ENCODE data around the gene DNMT1. TPM values are rescaled to one million over a fixed set of nuclear protein-coding genes. Genes with fewer than 3 reads are reported as not detected.

Gene DNMT1
- total and polyA plus RNA-seq, 8 donors, result 16.6 to 92.0 (median 44.8) TPM

DNA sequence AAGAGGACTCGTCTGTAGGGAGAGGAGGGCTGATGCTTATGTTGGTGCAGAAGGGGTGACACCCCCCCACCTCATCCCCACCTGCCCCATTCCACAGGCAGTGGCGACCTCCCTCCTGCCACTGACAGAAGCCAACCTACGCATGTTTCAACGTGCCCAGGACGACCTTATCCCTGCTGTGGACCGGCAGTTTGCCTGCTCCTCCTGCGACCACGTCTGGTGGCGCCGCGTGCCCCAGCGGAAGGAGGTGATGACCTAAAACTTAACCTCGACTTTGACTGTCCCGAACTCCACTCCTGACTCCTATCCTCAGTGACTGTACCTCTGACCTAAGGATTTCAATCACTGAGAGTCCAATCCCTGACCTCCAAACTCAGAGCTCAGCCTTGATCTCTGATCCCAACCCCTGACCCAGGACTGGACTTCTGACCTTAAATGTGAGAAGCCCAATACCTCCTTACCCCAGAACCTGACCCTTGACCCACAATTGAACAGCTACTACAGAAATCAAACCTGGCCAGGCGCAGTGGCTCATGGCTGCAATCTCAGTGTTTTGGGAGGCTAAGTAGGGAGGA is 104.9 kb downstream of the DNMT1 start:
- H3K4me3 ChIP-seq, result no peak overlapping the region
- TF ChIP-seq CTCF (IDR thresholded peaks at IDR 0.05) (no peak), POLR2AphosphoS5 (IDR thresholded peaks at IDR 0.05) (no peak), POLR2A (IDR thresholded peaks at IDR 0.05) (no peak), EP300 (IDR thresholded peaks at IDR 0.05) (no peak)
- WGBS, 5 donors, result 75 to 90% (median 85%) methylated on average over 15 of the region's 15 CpGs
- intact Hi-C loops (cut with DNase I; ENCODE audit: low total_unique reads), result no loop called here
- peaks cover 0 to 21% (median 17%) of the 10 kb centered on the region in 4 donors for H3K4me1 ChIP-seq
- H3K27ac ChIP-seq, result no peak overlapping the region
- DNase-seq, result no peak
- H3K36me3 ChIP-seq, result peaks cover 12 to 52% (median 49%) of the 10 kb centered on the region in 4 donors
- H3K27me3 ChIP-seq, result no peaks in the 10 kb centered on the region
- H3K9me3 ChIP-seq, result no peaks in the 10 kb centered on the region

- 90 to 94% (median 91%) methylated on average over 6 of the region's 6 CpGs for WGBS, 5 donors
- intact Hi-C loops (cut with DNase I; ENCODE audit: low total_unique reads), result no loop called here
- Histone ChIP-seq H3K9me3 (no peaks in the 10 kb centered on the region), H3K4me1 (peaks cover 0 to 21% (median 17%) of the 10 kb centered on the region in 4 donors), H3K27me3 (no peaks in the 10 kb centered on the region), H3K27ac (no peak overlapping the region), H3K4me3 (no peak overlapping the region), H3K36me3 (peaks cover 12 to 52% (median 49%) of the 10 kb centered on the region in 4 donors)
- DNase-seq, result no peak
- TF ChIP-seq CTCF (IDR thresholded peaks at IDR 0.05) (no peak), POLR2AphosphoS5 (IDR thresholded peaks at IDR 0.05) (no peak), POLR2A (IDR thresholded peaks at IDR 0.05) (no peak)
Observed at GRCh38 chr19:10088949-10089554, 105.7 kb downstream of the DNMT1 start.

DNA sequence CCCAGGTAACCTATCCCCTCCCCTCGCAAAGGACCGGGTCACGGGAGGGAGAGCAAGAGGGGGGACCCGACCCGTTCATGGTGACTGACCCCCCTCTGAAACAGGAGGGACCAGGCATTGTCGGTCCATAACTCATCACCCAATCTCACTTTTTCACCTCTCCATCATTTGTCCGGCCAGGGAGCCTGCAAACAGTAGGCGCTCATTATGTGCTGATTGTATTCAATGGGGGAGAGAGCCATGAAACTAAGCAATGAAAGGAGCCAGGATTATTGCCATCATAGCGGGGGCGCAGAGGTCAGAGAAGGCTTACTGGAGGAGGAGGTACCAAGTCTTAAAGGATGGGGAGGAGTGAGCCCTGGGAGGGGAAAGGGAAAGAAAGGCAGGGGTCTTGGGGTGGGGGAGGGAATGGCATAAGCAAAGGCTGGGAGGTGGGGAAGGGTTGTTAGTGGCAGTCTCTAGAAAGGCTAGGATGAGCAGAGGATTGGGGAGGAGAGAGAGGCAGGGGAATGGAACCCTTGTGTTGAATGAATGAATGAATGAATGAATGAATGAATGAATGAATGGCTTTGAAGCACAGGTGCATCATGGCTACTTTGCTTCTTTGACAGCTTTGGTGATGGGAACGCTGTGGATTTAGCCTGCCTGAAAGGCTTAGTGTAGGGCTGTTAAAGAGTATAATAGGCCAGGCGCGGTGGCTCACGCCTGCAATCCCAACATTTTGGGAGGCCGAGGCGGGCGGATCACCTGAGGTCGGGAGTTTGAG is 107.3 kb downstream of the DNMT1 start:
- no peak for TF ChIP-seq POLR2A (IDR thresholded peaks at IDR 0.05)
- no peak for TF ChIP-seq CTCF (IDR thresholded peaks at IDR 0.05)
- no peak for TF ChIP-seq POLR2AphosphoS5 (IDR thresholded peaks at IDR 0.05)
- TF ChIP-seq EP300 (IDR thresholded peaks at IDR 0.05), result no peak
- WGBS, 5 donors, result 87 to 89% (median 88%) methylated on average over 15 to 18 of the region's 18 CpGs
- peaks cover 0 to 21% (median 17%) of the 10 kb centered on the region in 4 donors for H3K4me1 ChIP-seq
- no peaks in the 10 kb centered on the region for H3K27me3 ChIP-seq
- peak overlapping the region; percentile 89 to 95 (median 92) for H3K27ac ChIP-seq
- H3K9me3 ChIP-seq, result no peaks in the 10 kb centered on the region
- no peak for DNase-seq
- H3K36me3 ChIP-seq, result peaks cover 12 to 40% (median 37%) of the 10 kb centered on the region in 4 donors
- H3K4me3 ChIP-seq, result peak overlapping the region; percentile 94 to 99 (median 96)
- intact Hi-C loops (cut with DNase I; ENCODE audit: low total_unique reads), result no loop called here

DNA sequence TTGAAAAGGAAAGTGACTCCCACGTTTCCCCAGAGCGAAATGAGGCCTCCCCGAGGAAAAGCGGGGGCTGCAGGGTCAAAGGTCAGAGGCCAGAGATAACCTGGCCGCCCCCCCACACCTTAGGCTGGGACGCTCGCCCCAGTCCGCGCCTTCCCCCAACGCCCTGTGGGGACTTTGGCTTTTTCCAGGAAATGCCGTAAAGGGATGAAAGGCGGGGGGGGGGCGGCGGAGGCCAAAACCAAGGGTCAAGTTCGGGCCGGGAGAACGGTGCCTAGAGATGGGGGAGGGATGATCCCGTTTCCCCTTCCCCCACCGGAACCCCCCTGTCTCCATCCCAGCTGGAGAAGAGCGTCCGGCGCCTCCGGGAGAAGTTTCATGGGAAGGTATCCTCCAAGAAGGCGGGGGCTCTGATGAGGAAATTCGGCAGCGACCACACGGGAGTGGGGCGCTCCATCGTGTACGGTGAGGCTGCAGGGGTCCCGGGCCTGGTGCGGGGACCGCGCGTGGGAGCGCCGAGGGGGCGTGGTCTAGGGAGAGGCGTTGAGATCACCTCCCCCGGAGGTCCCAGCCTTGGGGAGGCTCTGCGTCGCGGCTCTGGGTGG is 108.1 kb downstream of the DNMT1 start:
- 4 to 11% (median 7%) methylated on average over 30 to 43 of the region's 43 CpGs for WGBS, 5 donors
- TF ChIP-seq EP300 (IDR thresholded peaks at IDR 0.05), result no peak
- TF ChIP-seq CTCF (IDR thresholded peaks at IDR 0.05), result no peak
- TF ChIP-seq POLR2AphosphoS5 (IDR thresholded peaks at IDR 0.05), result no peak
- no peak for TF ChIP-seq POLR2A (IDR thresholded peaks at IDR 0.05)
- peaks cover 0 to 18% (median 16%) of the 10 kb centered on the region in 4 donors for H3K4me1 ChIP-seq
- intact Hi-C loops (cut with DNase I; ENCODE audit: low total_unique reads), result no loop called here
- no peaks in the 10 kb centered on the region for H3K27me3 ChIP-seq
- DNase-seq, result peak in 1 of 2 donors; percentile 67
- peak overlapping the region; percentile 89 to 95 (median 92) for H3K27ac ChIP-seq
- H3K9me3 ChIP-seq, result no peaks in the 10 kb centered on the region
- H3K36me3 ChIP-seq, result peaks cover 8 to 32% (median 29%) of the 10 kb centered on the region in 4 donors
- H3K4me3 ChIP-seq, result peak overlapping the region; percentile 94 to 99 (median 96)
